OCI-LY7 (cell line): Measurements from ENCODE around the gene TELO2. TPM values are rescaled to one million over a fixed set of nuclear protein-coding genes. Genes with fewer than 3 reads are reported as not detected.
A peak's percentile ranks its signal among the peaks of the same experiment; 100 is the strongest.

Experiments
- BruUV-seq: library from RNA; stranded (reverse); fragments of 400-500 nt; replicated peaks from 2 replicates; lab custom pipeline; 2021; lab: Mats Ljungman, UMichigan
- CTCF ChIA-PET: fragments of 300-600 bp; sonication (Branson Sonifier 250); formaldehyde crosslinking; loops from one replicate; lab custom pipeline; 2022; ENCODE audit warnings: antibody characterized with exemption; ENCODE audit not compliant: unreplicated experiment; lab: Charles Lee
- POLR2A ChIA-PET: fragments of 300-600 bp; sonication (Branson Sonifier 250); formaldehyde crosslinking; loops from one replicate; lab custom pipeline; 2022; ENCODE audit warnings: antibody characterized with exemption; lab: Charles Lee
- DNase-seq: peaks from one replicate; pipeline ENCODE4 v3.0.0-alpha.2; 2015; ENCODE audit warnings: low spot score
- H2AFZ ChIP-seq: fragments of 200-600 bp; sonication (generic), shearing (Covaris generic); 2 replicates; pipeline ENCODE4 v1.6.1; 2014; ENCODE audit warnings: mild to moderate bottlenecking, antibody characterized with exemption, low read length, moderate library complexity
- H3K27ac ChIP-seq: fragments of 200-600 bp; sonication (generic); 2 replicates; pipeline ENCODE4 v1.5.1; 2014; ENCODE audit warnings: mixed run types, low read depth, mild to moderate bottlenecking, moderate library complexity, low read length, inconsistent platforms; ENCODE audit not compliant: poor library complexity, severe bottlenecking
- H3K36me3 ChIP-seq: fragments of 200-600 bp; sonication (generic); 2 replicates; pipeline ENCODE4 v1.6.1; 2014; ENCODE audit warnings: mild to moderate bottlenecking, antibody characterized with exemption, low read length, moderate library complexity, mixed read lengths; ENCODE audit not compliant: insufficient read depth
- H3K4me1 ChIP-seq: fragments of 200-600 bp; sonication (generic); 2 replicates; pipeline ENCODE4 v1.5.1; 2014; ENCODE audit warnings: mild to moderate bottlenecking, low read length; ENCODE audit not compliant: insufficient read depth, poor library complexity, severe bottlenecking
- H3K4me2 ChIP-seq: fragments of 200-600 bp; sonication (generic); 2 replicates; pipeline ENCODE4 v1.6.1; 2014; ENCODE audit warnings: mild to moderate bottlenecking, low read length
- H3K4me3 ChIP-seq: fragments of 200-600 bp; sonication (generic); 2 replicates; pipeline ENCODE4 v1.5.1; 2014; ENCODE audit warnings: mild to moderate bottlenecking, low read depth, low read length; ENCODE audit not compliant: poor library complexity, severe bottlenecking
- H3K79me2 ChIP-seq: fragments of 200-600 bp; sonication (generic); 2 replicates; pipeline ENCODE4 v1.6.1; 2016; ENCODE audit warnings: low read depth, mild to moderate bottlenecking, low read length, moderate library complexity, mixed read lengths; ENCODE audit not compliant: insufficient read depth
- H3K9me2 ChIP-seq: fragments of 200-600 bp; sonication (generic); 2 replicates; pipeline ENCODE4 v1.6.1; 2016; ENCODE audit warnings: mild to moderate bottlenecking, low read length, mixed read lengths; ENCODE audit not compliant: insufficient read depth
- H3K9me3 ChIP-seq: fragments of 200-600 bp; sonication (generic); 2 replicates; pipeline ENCODE4 v1.6.1; 2014; ENCODE audit warnings: mild to moderate bottlenecking, mixed run types, low read length, mixed read lengths
- H4K20me1 ChIP-seq: fragments of 200-600 bp; sonication (generic); 2 replicates; pipeline ENCODE4 v1.6.1; 2014; ENCODE audit warnings: mild to moderate bottlenecking, antibody characterized with exemption, low read length, moderate library complexity, mixed read lengths; ENCODE audit not compliant: insufficient read depth
- EZH2phosphoT487 ChIP-seq: fragments of 200-600 bp; sonication (generic); IDR thresholded peaks from 2 replicates; pipeline ENCODE4 v1.6.1; 2018; ENCODE audit warnings: low read depth, borderline replicate concordance, mild to moderate bottlenecking, mixed run types, antibody characterized with exemption, low read length, moderate library complexity, mixed read lengths
- intact Hi-C: fragments of 100-400 bp; cut with micrococcal nuclease; formaldehyde crosslinking; loops from one replicate; pipeline ENCODE4 v1.10.0; 2022; ENCODE audit not compliant: unreplicated experiment
- total RNA-seq, 2 experiments: library from RNA; depleted of rRNA in 1 of 2; stranded (reverse); fragments of >200 nt in 1 of 2; shearing (Covaris generic) in 1 of 2; gene quantifications; 2 replicates each; pipeline ENCODE4 v1.2.3, GENCODE V29; 2014 to 2022
- TF ChIP-seq, protein P1 (sequence below): fragments of 200-600 bp; sonication (generic); conservative IDR thresholded peaks from 2 replicates; pipeline ENCODE4 v1.5.1; 2014; ENCODE audit warnings: mild to moderate bottlenecking, antibody characterized with exemption, low read length, moderate library complexity, mixed read lengths

Gene TELO2
- total RNA-seq, 2 experiments from 2014 or later = 58.2 to 70.1 TPM

- TF ChIP-seq, protein P1, sequence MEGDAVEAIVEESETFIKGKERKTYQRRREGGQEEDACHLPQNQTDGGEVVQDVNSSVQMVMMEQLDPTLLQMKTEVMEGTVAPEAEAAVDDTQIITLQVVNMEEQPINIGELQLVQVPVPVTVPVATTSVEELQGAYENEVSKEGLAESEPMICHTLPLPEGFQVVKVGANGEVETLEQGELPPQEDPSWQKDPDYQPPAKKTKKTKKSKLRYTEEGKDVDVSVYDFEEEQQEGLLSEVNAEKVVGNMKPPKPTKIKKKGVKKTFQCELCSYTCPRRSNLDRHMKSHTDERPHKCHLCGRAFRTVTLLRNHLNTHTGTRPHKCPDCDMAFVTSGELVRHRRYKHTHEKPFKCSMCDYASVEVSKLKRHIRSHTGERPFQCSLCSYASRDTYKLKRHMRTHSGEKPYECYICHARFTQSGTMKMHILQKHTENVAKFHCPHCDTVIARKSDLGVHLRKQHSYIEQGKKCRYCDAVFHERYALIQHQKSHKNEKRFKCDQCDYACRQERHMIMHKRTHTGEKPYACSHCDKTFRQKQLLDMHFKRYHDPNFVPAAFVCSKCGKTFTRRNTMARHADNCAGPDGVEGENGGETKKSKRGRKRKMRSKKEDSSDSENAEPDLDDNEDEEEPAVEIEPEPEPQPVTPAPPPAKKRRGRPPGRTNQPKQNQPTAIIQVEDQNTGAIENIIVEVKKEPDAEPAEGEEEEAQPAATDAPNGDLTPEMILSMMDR = no peak
- TF ChIP-seq EZH2phosphoT487 = no peak
- H3K27ac ChIP-seq = no peak overlapping the region
- H3K4me1 ChIP-seq = no peaks in the 10 kb centered on the region
- no TSS peak for BruUV-seq
- intact Hi-C loops = no loop called here
- H3K79me2 ChIP-seq = no peaks in the 10 kb centered on the region
- no peak overlapping the region for H3K4me3 ChIP-seq
- H3K4me2 ChIP-seq = no peak overlapping the region
- no peak overlapping the region for H2AFZ ChIP-seq
- H3K36me3 ChIP-seq = no peaks in the 10 kb centered on the region
- no peaks in the 10 kb centered on the region for H3K9me2 ChIP-seq
- no peaks in the 10 kb centered on the region for H3K9me3 ChIP-seq
- CTCF ChIA-PET = no interaction called here
- H4K20me1 ChIP-seq = no peaks in the 10 kb centered on the region
- POLR2A ChIA-PET = no interaction called here
- no peak for DNase-seq
Measured at GRCh38 chr16:1448536-1449116, 44.5 kb upstream of the TELO2 start.

- Histone ChIP-seq H3K4me2 (no peak overlapping the region), H3K9me3 (no peaks in the 10 kb centered on the region), H3K9me2 (no peaks in the 10 kb centered on the region), H2AFZ (no peak overlapping the region), H3K4me1 (no peaks in the 10 kb centered on the region), H3K36me3 (no peaks in the 10 kb centered on the region), H3K4me3 (no peak overlapping the region), H3K27ac (no peak overlapping the region), H4K20me1 (no peaks in the 10 kb centered on the region), H3K79me2 (no peaks in the 10 kb centered on the region)
- no TSS peak for BruUV-seq
- ChIA-PET CTCF (no interaction called here), POLR2A (no interaction called here)
- intact Hi-C loops = no loop called here
- no peak for DNase-seq
- TF ChIP-seq, protein P1 = no peak
- no peak for TF ChIP-seq EZH2phosphoT487
Measured at GRCh38 chr16:1449201-1449788, 43.9 kb upstream of the TELO2 start.

GRCh38 chr16:1450218-1450617 lies 42.9 kb upstream of the TELO2 start:
- intact Hi-C loops = no loop called here
- Histone ChIP-seq H3K4me3 (no peak overlapping the region), H3K27ac (no peak overlapping the region), H3K4me2 (no peak overlapping the region), H3K9me3 (no peaks in the 10 kb centered on the region), H3K4me1 (no peaks in the 10 kb centered on the region), H3K9me2 (no peaks in the 10 kb centered on the region), H2AFZ (no peak overlapping the region), H3K36me3 (no peaks in the 10 kb centered on the region), H3K79me2 (no peaks in the 10 kb centered on the region), H4K20me1 (no peaks in the 10 kb centered on the region)
- BruUV-seq = no TSS peak
- TF ChIP-seq, protein P1 = 0 out of 2 replicates have a peak, but pooled peaks have one; percentile 34
- TF ChIP-seq EZH2phosphoT487 = no peak
- no peak for DNase-seq
- CTCF ChIA-PET = no interaction called here
- POLR2A ChIA-PET = no interaction called here
